ENCODE measurements around the gene LRRC15. TPM values are rescaled to one million over a fixed set of nuclear protein-coding genes. Genes with fewer than 3 reads are reported as not detected.
A peak's percentile ranks its signal among the peaks of the same experiment; 100 is the strongest.

LRRC15 gene
- total RNA-seq, 1 donor: 10.0 TPM

GRCh38 chr3:194316918-194317317, 52.6 kb downstream of the LRRC15 start:
- no peak overlapping the region for H3K4me3 ChIP-seq (ENCODE audit: low read depth, low read length)
- no peak for DNase-seq (ENCODE audit: low read depth)
- no peak for TF ChIP-seq CTCF (IDR thresholded peaks at IDR 0.05; ENCODE audit: insufficient read depth, low read length)

GRCh38 chr3:194315965-194316361, 53.6 kb downstream of the LRRC15 start:
- peak; percentile 60 for DNase-seq (ENCODE audit: low read depth)
- H3K4me3 ChIP-seq (ENCODE audit: low read depth, low read length): peak overlapping the region; percentile 22
- no peak for TF ChIP-seq CTCF (IDR thresholded peaks at IDR 0.05; ENCODE audit: insufficient read depth, low read length)

GRCh38 chr3:194315088-194315964, 54.2 kb downstream of the LRRC15 start:
- peak overlapping the region; percentile 58 for H3K4me3 ChIP-seq (ENCODE audit: low read depth, low read length)
- peak; percentile 73 for DNase-seq (ENCODE audit: low read depth)

GRCh38 chr3:194314388-194315068, 55.0 kb downstream of the LRRC15 start:
- TF ChIP-seq CTCF (IDR thresholded peaks at IDR 0.05; ENCODE audit: insufficient read depth, low read length): no peak
- DNase-seq (ENCODE audit: low read depth): no peak
- no peak overlapping the region for H3K4me3 ChIP-seq (ENCODE audit: low read depth, low read length)

More at GRCh38 chr3:194315088-194315964, 54.2 kb downstream of the LRRC15 start:
- peak; percentile 85 for TF ChIP-seq CTCF (IDR thresholded peaks at IDR 0.05; ENCODE audit: insufficient read depth, low read length)

GRCh38 chr3:194313560-194314387, 55.8 kb downstream of the LRRC15 start:
- no peak for TF ChIP-seq CTCF (IDR thresholded peaks at IDR 0.05; ENCODE audit: insufficient read depth, low read length)
- peak; percentile 74 for DNase-seq (ENCODE audit: low read depth)
- no peak overlapping the region for H3K4me3 ChIP-seq (ENCODE audit: low read depth, low read length)

GRCh38 chr3:194312743-194313281, 56.7 kb downstream of the LRRC15 start:
- DNase-seq (ENCODE audit: low read depth): peak; percentile 76
- no peak overlapping the region for H3K4me3 ChIP-seq (ENCODE audit: low read depth, low read length)
- TF ChIP-seq CTCF (IDR thresholded peaks at IDR 0.05; ENCODE audit: insufficient read depth, low read length): no peak

All from fibroblast of the aortic adventitia (primary cell).